ENCODE results near the gene RPS16. TPM values are rescaled to one million over a fixed set of nuclear protein-coding genes. Genes with fewer than 3 reads are reported as not detected.
A peak's percentile ranks its signal among the peaks of the same experiment; 100 is the strongest.

The RPS16 gene
- total RNA-seq, 4 donors from 2014 or later, result 509 to 2,477 (median 1,257) TPM

DNA sequence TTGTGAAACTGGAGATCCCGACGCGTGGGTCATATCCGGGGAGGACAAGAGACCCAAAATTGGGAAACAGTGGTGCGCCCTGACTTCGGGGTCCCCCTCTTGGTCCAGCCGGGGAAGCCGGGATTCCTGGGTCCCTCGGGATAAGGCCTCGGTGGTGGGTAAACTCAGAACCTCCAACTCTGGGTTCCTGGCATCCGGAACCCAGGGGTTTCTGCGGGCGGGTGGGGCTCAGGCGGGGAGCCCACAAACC is 28.4 kb downstream of the RPS16 start:
- TF ChIP-seq, protein P1, sequence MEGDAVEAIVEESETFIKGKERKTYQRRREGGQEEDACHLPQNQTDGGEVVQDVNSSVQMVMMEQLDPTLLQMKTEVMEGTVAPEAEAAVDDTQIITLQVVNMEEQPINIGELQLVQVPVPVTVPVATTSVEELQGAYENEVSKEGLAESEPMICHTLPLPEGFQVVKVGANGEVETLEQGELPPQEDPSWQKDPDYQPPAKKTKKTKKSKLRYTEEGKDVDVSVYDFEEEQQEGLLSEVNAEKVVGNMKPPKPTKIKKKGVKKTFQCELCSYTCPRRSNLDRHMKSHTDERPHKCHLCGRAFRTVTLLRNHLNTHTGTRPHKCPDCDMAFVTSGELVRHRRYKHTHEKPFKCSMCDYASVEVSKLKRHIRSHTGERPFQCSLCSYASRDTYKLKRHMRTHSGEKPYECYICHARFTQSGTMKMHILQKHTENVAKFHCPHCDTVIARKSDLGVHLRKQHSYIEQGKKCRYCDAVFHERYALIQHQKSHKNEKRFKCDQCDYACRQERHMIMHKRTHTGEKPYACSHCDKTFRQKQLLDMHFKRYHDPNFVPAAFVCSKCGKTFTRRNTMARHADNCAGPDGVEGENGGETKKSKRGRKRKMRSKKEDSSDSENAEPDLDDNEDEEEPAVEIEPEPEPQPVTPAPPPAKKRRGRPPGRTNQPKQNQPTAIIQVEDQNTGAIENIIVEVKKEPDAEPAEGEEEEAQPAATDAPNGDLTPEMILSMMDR (IDR thresholded peaks at IDR 0.05), result no peak
- TF ChIP-seq POLR2A (IDR thresholded peaks at IDR 0.05), result no peak
- Histone ChIP-seq H3K9me3 (no peaks in the 10 kb centered on the region), H3K4me3 (peak overlapping the region; percentile 76 to 90 (median 79)), H3K4me1 (peaks cover 32 to 64% (median 47%) of the 10 kb centered on the region in 3 donors), H3K36me3 (peaks cover 11 to 21% (median 19%) of the 10 kb centered on the region in 3 donors), H3K27me3 (no peaks in the 10 kb centered on the region), H3K27ac (peak overlapping the region; percentile 99)
- peak; percentile 39 for DNase-seq
- intact Hi-C loops (cut with DNase I), result no loop called here
- 0% methylated on average over 2 to 5 of the region's 14 CpGs for WGBS, 2 donors

DNA sequence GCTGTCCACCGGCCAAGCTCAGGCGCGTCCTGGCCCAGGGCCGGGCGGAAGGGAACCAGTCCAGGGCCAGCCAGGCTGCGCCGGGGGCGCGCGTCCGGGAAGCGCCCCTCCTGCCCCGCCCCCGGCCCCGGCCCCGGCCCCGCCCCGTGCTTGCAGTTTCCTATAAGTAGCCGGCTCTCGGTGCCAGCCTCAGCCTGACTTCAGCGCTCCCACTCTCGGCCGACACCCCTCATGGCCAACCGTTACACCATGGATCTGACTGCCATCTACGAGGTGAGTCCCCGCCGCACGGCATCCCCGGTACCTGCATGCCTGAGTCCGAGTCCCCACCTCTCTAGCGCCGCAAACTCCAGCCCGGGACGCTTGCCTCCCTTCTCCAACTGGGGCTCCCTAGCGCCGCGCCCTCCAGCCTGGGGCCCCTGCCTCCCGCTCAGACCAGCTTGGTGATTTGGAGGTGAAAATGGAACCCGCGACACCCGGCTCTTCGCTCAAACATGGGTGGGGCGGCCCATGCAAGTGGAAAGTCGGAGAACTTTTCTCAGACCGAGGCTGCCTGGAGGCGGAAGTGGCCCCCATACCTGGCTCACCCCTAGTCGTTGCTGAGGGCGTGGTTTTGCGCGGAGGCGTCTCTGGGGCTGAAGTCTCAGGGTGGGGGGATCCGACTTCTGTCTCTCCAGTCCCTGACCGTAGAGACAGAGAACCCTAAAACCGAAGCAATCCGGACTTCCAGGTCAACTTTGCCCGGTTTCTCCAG is 28.9 kb downstream of the RPS16 start, which contains the start of gene ZFP36:
Gene ZFP36 (plus strand): TSS at position 192 of the 754 bp plus-strand sequence. CDS start 58 bp downstream, at position 250.
- intact Hi-C loops (cut with DNase I), result no loop called here
- 0 to 4% methylated on average over 5 to 9 of the region's 56 CpGs for WGBS, 2 donors
- peaks cover 37 to 67% (median 52%) of the 10 kb centered on the region in 3 donors for H3K4me1 ChIP-seq
- no peaks in the 10 kb centered on the region for H3K27me3 ChIP-seq
- H3K27ac ChIP-seq, result peak within 1 kb of the TSS; percentile 99
- TF ChIP-seq, protein P1 (IDR thresholded peaks at IDR 0.05), result peak in 3 of 6 experiments; percentile 11 to 26 (median 18)
- peak; percentile 66 to 100 (median 90) for TF ChIP-seq POLR2A (IDR thresholded peaks at IDR 0.05)
- peaks cover 11 to 21% (median 19%) of the 10 kb centered on the region in 3 donors for H3K36me3 ChIP-seq
- H3K9me3 ChIP-seq, result no peaks in the 10 kb centered on the region
- peak; percentile 58 for DNase-seq
- H3K4me3 ChIP-seq, result peak within 1 kb of the TSS; percentile 76 to 90 (median 79)

DNA sequence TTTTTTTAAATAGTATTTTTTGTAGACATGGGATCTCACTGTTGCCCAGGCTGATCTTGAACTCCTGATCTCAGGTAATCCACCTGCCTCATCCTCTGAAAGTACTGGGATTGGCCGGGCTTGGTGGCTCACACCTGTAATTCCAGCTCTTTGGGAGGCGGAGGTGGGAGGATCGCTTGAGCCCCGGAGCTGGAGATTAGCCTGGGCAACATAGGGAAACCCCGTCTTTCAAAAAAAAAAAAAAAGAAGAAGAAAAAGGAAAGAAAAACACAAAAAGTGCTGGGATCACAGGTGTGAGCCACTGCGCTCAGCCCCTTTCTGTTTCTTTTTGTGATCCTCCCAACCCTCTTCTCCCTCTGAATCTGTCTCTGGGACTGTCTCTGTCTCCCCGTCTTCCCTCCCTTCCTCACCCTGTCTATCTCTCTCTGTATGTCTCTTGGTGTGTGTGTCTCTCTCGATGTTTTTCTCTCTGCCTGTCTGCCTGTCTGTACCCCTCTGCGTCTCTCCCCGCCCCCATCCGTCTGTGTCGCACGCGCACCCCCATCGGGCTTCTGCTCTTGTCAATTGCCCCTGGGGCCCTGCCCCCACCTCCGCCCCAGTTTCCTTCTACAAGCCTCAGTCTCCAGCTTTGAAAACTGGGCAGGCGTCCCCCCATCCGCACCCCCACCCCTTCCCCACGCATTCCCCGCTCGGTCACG is 29.6 kb downstream of the RPS16 start:
- H3K4me1 ChIP-seq, result peaks cover 38 to 67% (median 55%) of the 10 kb centered on the region in 3 donors
- peak overlapping the region; percentile 76 to 90 (median 79) for H3K4me3 ChIP-seq
- 6 to 8% methylated on average over 14 to 22 of the region's 22 CpGs for WGBS, 2 donors

DNA sequence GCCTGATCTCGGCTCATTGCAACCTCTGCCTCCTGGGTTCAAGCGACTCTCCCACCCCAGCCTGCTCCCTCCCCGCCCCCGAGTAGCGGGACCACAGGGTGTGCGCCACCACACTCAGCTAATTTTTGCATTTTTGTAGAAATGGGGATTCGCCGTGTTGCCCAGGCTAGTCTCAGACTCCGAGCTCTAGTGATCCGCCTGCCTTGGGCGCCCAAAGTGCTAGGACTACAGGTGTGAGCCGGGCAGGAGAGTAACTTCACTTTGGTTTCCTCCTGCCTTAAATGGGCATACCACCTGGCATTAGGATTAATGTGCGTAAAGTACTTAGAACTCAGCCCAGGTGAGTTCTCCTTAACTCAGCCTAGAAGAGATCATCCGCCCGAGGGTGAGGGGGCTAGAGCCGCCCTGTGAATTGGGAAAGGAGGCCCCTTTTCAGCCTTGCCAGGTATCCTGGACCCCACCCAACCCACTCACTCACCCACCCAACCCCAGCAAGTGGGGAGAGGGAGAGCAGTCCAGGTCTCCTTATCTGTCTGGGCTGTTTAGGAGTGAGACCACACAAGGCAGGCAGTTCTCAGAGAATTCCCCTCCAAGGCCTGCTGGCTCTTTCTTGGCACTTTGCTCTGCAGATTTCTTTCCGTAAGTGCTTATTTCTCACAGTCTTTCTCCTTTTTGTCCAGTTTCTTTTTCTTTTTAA is 30.3 kb downstream of the RPS16 start:
- Histone ChIP-seq H3K36me3 (peaks cover 11 to 21% (median 19%) of the 10 kb centered on the region in 3 donors), H3K27me3 (no peaks in the 10 kb centered on the region), H3K9me3 (no peaks in the 10 kb centered on the region), H3K4me1 (peaks cover 37 to 67% (median 55%) of the 10 kb centered on the region in 3 donors), H3K27ac (peak overlapping the region; percentile 99), H3K4me3 (peak overlapping the region; percentile 76 to 90 (median 79))
- TF ChIP-seq POLR2A (IDR thresholded peaks at IDR 0.05), result no peak
- TF ChIP-seq, protein P1 (IDR thresholded peaks at IDR 0.05), result no peak
- DNase-seq, result no peak
- intact Hi-C loops (cut with DNase I), result no loop called here
- 82 to 87% methylated on average over 8 of the region's 17 CpGs for WGBS, 2 donors

More for the DNA sequence above, 29.6 kb downstream of the RPS16 start:
- intact Hi-C loops (cut with DNase I), result no loop called here
- Histone ChIP-seq H3K27me3 (no peaks in the 10 kb centered on the region), H3K27ac (peak overlapping the region; percentile 99), H3K9me3 (no peaks in the 10 kb centered on the region), H3K36me3 (peaks cover 11 to 21% (median 19%) of the 10 kb centered on the region in 3 donors)
- peak; percentile 56 for DNase-seq
- TF ChIP-seq, protein P1 (IDR thresholded peaks at IDR 0.05), result no peak
- TF ChIP-seq POLR2A (IDR thresholded peaks at IDR 0.05), result peak in 1 of 4 donors; percentile 24
